ENCODE results near the gene KRTAP10-5.

GRCh38 chr21:44540741-44541288, 39.6 kb downstream of the KRTAP10-5 start:
- TF ChIP-seq REST (IDR thresholded peaks at IDR 0.05; ENCODE audit: low read depth), result no peak
- no peak for TF ChIP-seq CEBPB (IDR thresholded peaks at IDR 0.05; ENCODE audit: low read depth)
- no peak for TF ChIP-seq SIN3A (IDR thresholded peaks at IDR 0.05; ENCODE audit: low read depth)
- TF ChIP-seq, protein P1, sequence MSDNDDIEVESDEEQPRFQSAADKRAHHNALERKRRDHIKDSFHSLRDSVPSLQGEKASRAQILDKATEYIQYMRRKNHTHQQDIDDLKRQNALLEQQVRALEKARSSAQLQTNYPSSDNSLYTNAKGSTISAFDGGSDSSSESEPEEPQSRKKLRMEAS (IDR thresholded peaks at IDR 0.05), result no peak
- TF ChIP-seq POLR2A (IDR thresholded peaks at IDR 0.05; ENCODE audit: borderline replicate concordance, extremely low read depth, insufficient read depth, insufficient read length), result no peak
- TF ChIP-seq ATF3 (IDR thresholded peaks at IDR 0.05), result no peak
- TF ChIP-seq POLR2AphosphoS5 (IDR thresholded peaks at IDR 0.05; ENCODE audit: low read depth, low read length), result no peak
